BLaER1 (cell line): ENCODE results near the gene CCL11.

ENCODE experiments used
- H3K27ac ChIP-seq: shearing (Covaris generic); formaldehyde crosslinking; 2 replicates; pipeline ENCODE4 v1.8.1; 2022
- H3K27me3 ChIP-seq: shearing (Covaris generic); formaldehyde crosslinking; 2 replicates; pipeline ENCODE4 v1.8.1; 2022
- H3K36me3 ChIP-seq: shearing (Covaris generic); formaldehyde crosslinking; 2 replicates; pipeline ENCODE4 v1.8.1; 2022
- H3K4me1 ChIP-seq: shearing (Covaris generic); formaldehyde crosslinking; 2 replicates; pipeline ENCODE4 v1.8.1; 2022
- H3K4me2 ChIP-seq: shearing (Covaris generic); formaldehyde crosslinking; 2 replicates; pipeline ENCODE4 v1.8.1; 2022
- H3K4me3 ChIP-seq: shearing (Covaris generic); formaldehyde crosslinking; 2 replicates; pipeline ENCODE4 v1.8.1; 2022
- H3K9ac ChIP-seq: shearing (Covaris generic); formaldehyde crosslinking; 2 replicates; pipeline ENCODE4 v1.8.1; 2022
- H3K9me3 ChIP-seq: shearing (Covaris generic); formaldehyde crosslinking; 2 replicates; pipeline ENCODE4 v1.8.1; 2022
- H4K20me1 ChIP-seq: shearing (Covaris generic); formaldehyde crosslinking; 2 replicates; pipeline ENCODE4 v1.8.1; 2022
- Cebpa-rat ChIP-seq: shearing (Covaris generic); IDR thresholded peaks from 2 replicates; pipeline ENCODE4 v1.8.1; 2022

The CCL11 gene

DNA sequence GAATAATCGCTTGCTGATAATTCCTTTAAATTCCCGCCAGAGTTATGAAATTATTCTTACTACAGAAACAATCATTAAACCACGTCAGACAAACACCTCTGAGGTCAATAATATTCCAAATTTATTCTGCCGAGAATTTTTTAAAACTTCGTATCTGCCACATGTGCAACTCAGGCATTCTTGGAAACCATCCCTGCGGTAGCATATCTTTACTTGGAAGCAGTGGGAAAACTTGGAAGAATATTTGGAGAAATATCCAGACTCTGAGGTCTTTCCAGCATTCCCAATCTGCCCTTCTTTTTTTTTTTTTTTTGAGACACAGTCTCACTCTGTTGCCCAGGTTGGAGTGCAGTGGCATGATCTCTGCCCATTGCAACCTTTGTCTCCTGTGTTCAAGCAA, 2.0 kb upstream of the CCL11 start:
- no peaks in the 10 kb centered on the region for H3K36me3 ChIP-seq
- H4K20me1 ChIP-seq, result no peaks in the 10 kb centered on the region
- no peak overlapping the region for H3K4me3 ChIP-seq
- no peak overlapping the region for H3K27ac ChIP-seq
- no peak overlapping the region for H3K9ac ChIP-seq
- no peaks in the 10 kb centered on the region for H3K4me1 ChIP-seq
- H3K27me3 ChIP-seq, result no peaks in the 10 kb centered on the region
- no peak for TF ChIP-seq Cebpa-rat
- no peak overlapping the region for H3K4me2 ChIP-seq
- H3K9me3 ChIP-seq, result no peaks in the 10 kb centered on the region

DNA sequence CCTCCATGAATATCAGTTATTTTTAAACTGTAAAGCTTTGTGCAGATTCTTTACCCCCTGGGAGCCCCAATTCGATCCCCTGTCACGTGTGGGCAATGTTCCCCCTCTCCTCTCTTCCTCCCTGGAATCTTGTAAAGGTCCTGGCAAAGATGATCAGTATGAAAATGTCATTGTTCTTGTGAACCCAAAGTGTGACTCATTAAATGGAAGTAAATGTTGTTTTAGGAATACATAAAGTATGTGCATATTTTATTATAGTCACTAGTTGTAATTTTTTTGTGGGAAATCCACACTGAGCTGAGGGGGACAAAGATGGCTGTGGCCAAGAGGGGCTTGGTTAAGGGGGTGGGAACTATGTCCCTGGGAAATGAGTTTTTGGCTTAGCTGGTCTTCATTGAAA, 2.3 kb downstream of the CCL11 start:
- H3K4me3 ChIP-seq, result no peak overlapping the region
- no peaks in the 10 kb centered on the region for H4K20me1 ChIP-seq
- H3K9ac ChIP-seq, result no peak overlapping the region
- no peak overlapping the region for H3K4me2 ChIP-seq
- no peaks in the 10 kb centered on the region for H3K27me3 ChIP-seq
- no peak for TF ChIP-seq Cebpa-rat
- H3K36me3 ChIP-seq, result no peaks in the 10 kb centered on the region
- H3K27ac ChIP-seq, result no peak overlapping the region
- no peaks in the 10 kb centered on the region for H3K4me1 ChIP-seq
- no peaks in the 10 kb centered on the region for H3K9me3 ChIP-seq

DNA sequence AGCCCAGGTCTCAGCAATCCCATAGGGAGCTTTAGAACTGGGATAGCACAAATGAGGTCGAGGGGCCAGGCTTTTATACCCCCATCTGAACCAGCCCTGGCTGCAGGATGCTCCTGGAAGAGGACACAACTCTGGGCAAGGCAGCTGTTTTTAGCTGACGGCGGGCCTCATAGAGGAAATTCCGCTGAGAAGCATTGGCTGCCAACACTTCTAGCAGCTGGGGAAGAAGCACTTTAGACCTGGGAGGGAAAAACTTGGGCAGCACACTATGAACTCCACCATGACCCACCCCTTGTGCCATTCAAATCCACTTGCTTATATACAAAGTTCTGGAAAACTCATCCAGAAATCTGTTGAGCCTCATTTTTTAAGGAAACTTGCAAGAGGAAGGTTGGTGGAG, 5.0 kb downstream of the CCL11 start:
- Histone ChIP-seq H3K36me3 (no peaks in the 10 kb centered on the region), H3K27ac (no peak overlapping the region), H3K4me2 (no peak overlapping the region), H3K4me1 (no peaks in the 10 kb centered on the region), H3K9me3 (no peaks in the 10 kb centered on the region), H4K20me1 (no peaks in the 10 kb centered on the region), H3K27me3 (no peaks in the 10 kb centered on the region), H3K9ac (no peak overlapping the region), H3K4me3 (no peak overlapping the region)
- TF ChIP-seq Cebpa-rat, result no peak

DNA sequence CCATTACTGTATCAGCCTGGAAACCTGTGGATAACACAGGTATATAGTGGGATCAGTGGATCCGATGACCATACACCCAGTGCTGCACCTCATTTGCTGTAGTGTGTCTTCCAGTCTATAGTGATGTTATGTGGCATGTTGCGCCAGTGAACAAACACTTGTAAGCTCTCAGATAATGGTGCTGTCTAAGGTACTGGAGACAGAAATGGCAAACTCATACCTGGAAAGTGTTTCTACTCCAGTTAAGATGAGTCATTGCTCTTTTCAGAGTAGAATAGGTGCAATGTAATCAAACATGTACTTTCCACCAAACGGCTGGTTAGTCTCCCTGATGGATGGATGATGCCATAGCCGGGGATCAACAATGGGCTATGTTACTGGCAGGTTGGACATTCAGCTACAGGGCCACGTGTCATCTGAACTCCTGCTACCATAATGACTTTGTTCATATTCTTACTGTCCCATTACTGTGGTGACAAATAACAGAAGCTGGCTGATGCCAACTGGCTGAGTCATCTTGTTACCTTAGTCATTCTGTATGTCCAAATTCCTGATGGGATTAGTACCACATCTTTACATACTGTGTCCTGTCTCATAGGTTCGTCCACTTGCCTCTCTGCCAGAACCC, 6.3 kb downstream of the CCL11 start:
- no peaks in the 10 kb centered on the region for H3K9me3 ChIP-seq
- TF ChIP-seq Cebpa-rat, result no peak
- no peak overlapping the region for H3K27ac ChIP-seq
- H3K4me2 ChIP-seq, result no peak overlapping the region
- no peaks in the 10 kb centered on the region for H3K27me3 ChIP-seq
- no peaks in the 10 kb centered on the region for H4K20me1 ChIP-seq
- no peaks in the 10 kb centered on the region for H3K36me3 ChIP-seq
- H3K4me3 ChIP-seq, result no peak overlapping the region
- no peaks in the 10 kb centered on the region for H3K4me1 ChIP-seq
- H3K9ac ChIP-seq, result no peak overlapping the region

DNA sequence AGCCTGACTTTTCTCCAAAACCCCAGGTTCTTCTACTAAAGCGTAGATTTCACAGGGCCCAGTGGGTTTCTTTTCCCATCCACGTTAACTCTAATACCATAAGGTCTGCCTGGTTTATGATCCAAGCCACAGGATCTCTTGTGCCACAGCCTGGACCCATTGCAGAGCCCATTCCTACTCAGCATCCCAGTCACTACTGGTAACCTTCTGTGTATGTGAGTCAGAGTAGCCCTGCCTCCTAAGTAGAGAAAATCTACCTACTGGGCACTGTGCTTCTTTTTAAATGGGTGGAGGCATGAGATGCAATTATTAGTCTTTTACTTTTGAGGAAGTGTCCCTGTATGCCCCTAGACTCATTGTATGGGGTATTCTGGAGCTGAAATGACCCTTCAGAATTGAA, 13.5 kb downstream of the CCL11 start:
- H4K20me1 ChIP-seq, result no peaks in the 10 kb centered on the region
- H3K4me2 ChIP-seq, result no peak overlapping the region
- no peak overlapping the region for H3K27ac ChIP-seq
- no peak overlapping the region for H3K9ac ChIP-seq
- no peaks in the 10 kb centered on the region for H3K27me3 ChIP-seq
- no peaks in the 10 kb centered on the region for H3K9me3 ChIP-seq
- H3K36me3 ChIP-seq, result no peaks in the 10 kb centered on the region
- H3K4me3 ChIP-seq, result no peak overlapping the region
- TF ChIP-seq Cebpa-rat, result no peak
- H3K4me1 ChIP-seq, result peaks cover 4% of the 10 kb centered on the region; the same call in 1 of the 2 replicates

DNA sequence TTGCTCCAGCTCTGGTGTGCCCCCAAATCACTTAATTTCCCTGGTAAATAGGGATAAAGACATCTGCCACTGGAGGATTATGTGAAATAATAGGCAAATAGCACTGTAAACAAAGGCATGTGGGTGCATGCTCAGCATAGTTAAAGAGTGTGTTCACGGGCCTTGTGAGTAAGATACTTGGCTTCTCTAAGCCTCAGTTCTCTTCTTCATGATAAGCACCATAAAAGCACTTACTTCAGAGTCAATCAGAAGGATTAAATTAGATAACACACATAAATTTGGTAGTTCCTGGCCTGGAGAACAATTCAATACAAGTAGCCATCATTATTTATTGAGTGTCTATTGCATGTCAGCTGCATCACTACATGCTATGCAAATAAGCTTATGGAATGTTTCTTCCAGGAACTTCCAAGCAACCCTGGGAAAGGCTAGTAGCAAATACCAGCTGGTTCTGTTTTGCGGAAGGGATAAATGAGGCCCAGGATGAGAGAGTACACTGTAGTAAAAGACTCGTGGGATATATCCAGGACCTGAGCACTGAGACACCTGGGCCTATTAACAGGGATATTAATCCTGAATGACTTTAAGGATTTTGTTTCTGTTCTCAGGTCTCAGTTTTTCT, 14.5 kb downstream of the CCL11 start:
- Histone ChIP-seq H3K4me3 (no peak overlapping the region), H3K9ac (no peak overlapping the region), H3K4me1 (peaks cover 4% of the 10 kb centered on the region; the same call in 1 of the 2 replicates), H3K27me3 (no peaks in the 10 kb centered on the region), H4K20me1 (no peaks in the 10 kb centered on the region), H3K9me3 (no peaks in the 10 kb centered on the region), H3K36me3 (no peaks in the 10 kb centered on the region), H3K4me2 (no peak overlapping the region), H3K27ac (no peak overlapping the region)
- TF ChIP-seq Cebpa-rat, result no peak

DNA sequence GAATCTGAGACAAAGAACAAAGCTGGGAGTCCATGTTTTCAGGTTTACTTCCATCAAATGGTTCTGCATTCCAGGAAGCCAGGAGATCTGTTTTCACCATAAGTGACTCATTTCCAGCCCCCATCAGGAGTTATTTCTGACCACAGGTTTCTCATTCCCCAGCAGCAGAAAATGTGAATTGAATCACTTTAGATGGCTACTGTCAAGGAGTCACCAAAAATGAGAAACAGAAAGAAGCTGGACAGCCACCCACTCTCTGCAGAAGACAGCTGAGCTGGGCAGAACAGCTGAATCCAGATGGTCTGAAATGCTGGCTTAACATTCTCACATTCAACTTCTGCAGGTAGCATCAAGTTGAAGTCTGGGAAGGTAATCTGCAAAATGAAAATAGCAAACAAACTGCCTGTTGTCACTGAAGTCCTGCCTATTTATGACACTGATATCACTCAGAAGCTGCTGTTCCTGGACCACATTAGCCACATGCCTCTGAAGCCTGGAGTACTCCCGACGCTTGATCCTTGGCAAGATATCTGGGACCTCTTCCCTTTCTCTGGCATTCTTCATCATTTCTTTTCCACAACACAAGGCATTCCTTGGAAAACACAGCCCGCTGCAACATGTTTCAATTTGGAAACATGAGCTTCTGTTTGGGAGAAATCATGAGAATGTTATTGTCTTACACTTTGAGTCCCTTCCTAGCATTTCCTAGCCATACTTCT, 15.3 kb downstream of the CCL11 start:
- no peak overlapping the region for H3K4me3 ChIP-seq
- no peaks in the 10 kb centered on the region for H3K9me3 ChIP-seq
- H3K27ac ChIP-seq, result no peak overlapping the region
- H3K4me1 ChIP-seq, result peaks cover 4% of the 10 kb centered on the region; the same call in 1 of the 2 replicates
- no peaks in the 10 kb centered on the region for H3K36me3 ChIP-seq
- no peak overlapping the region for H3K4me2 ChIP-seq
- TF ChIP-seq Cebpa-rat, result no peak
- H3K9ac ChIP-seq, result no peak overlapping the region
- H3K27me3 ChIP-seq, result no peaks in the 10 kb centered on the region
- no peaks in the 10 kb centered on the region for H4K20me1 ChIP-seq

DNA sequence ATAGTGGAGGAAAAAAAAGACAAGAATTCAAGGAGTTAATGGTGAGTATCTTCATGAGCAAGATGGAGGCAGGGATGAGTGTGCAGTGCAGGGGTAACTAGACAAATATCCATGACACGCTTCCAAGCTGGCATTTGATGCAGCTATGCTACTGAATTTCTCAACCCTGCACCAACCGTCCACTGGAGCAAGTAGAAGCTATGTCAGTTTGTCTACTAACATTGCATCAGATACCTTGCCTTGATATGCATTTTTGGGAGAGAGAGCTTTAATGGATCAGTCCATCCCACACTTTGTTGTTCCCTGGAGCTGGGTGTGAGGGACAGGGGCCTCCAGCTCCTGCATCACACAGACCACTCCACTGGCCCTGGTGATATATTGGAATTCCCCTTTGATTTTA, 16.4 kb downstream of the CCL11 start:
- no peaks in the 10 kb centered on the region for H3K27me3 ChIP-seq
- no peak for TF ChIP-seq Cebpa-rat
- no peak overlapping the region for H3K27ac ChIP-seq

DNA sequence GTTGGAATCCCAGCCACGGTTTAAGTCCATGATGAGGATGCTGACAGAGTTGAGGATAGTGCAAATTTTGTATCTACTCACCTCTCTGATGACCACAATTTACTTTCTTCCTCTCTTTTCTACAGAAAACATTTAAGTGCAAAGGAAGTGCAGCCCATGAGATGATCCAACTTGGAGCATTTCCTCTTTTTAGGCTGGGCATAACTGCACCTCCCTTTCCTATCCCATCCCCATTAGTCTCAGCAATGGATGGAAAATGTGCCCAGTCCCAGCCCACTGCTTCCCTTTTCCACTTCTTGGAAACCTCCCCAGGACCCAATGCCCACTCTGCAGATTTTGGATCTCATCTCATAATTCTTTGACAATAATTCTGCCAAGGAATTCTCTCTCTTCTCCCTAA, 17.1 kb downstream of the CCL11 start:
- H3K27ac ChIP-seq, result no peak overlapping the region
- no peaks in the 10 kb centered on the region for H3K36me3 ChIP-seq
- no peak overlapping the region for H3K9ac ChIP-seq
- no peaks in the 10 kb centered on the region for H3K27me3 ChIP-seq
- H3K4me1 ChIP-seq, result peaks cover 4% of the 10 kb centered on the region; the same call in 1 of the 2 replicates
- no peak overlapping the region for H3K4me2 ChIP-seq
- H4K20me1 ChIP-seq, result no peaks in the 10 kb centered on the region
- no peaks in the 10 kb centered on the region for H3K9me3 ChIP-seq
- no peak overlapping the region for H3K4me3 ChIP-seq
- TF ChIP-seq Cebpa-rat, result no peak

More for the DNA sequence above, 16.4 kb downstream of the CCL11 start:
- Histone ChIP-seq H3K4me1 (peaks cover 4% of the 10 kb centered on the region; the same call in 1 of the 2 replicates), H3K9ac (no peak overlapping the region), H3K4me3 (no peak overlapping the region), H3K9me3 (no peaks in the 10 kb centered on the region), H4K20me1 (no peaks in the 10 kb centered on the region), H3K36me3 (no peaks in the 10 kb centered on the region), H3K4me2 (no peak overlapping the region)

DNA sequence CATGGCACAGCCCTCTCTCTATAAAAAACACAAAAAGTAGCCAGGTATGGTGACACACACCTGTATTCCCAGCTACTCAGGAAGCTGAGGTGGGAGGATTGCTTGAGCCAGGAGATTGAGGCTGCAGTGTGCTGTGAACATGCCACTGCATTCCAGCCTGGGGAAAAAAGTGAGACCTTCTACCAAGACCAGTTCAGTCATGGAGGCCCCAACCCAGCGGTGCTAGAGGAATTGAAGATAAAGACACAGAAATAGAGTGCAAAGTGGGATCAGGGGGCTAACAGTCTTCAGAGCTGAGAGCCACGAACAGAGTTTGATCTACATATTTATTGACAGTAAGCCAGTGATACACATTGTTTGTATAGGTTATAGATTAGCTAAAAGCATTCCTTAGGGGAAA, 18.1 kb downstream of the CCL11 start:
- no peak for TF ChIP-seq Cebpa-rat
- H3K9ac ChIP-seq, result no peak overlapping the region
- no peaks in the 10 kb centered on the region for H3K27me3 ChIP-seq
- H3K4me1 ChIP-seq, result peaks cover 4% of the 10 kb centered on the region; the same call in 1 of the 2 replicates
- H3K4me2 ChIP-seq, result no peak overlapping the region
- H4K20me1 ChIP-seq, result no peaks in the 10 kb centered on the region
- H3K27ac ChIP-seq, result no peak overlapping the region
- no peaks in the 10 kb centered on the region for H3K36me3 ChIP-seq
- H3K4me3 ChIP-seq, result no peak overlapping the region
- H3K9me3 ChIP-seq, result no peaks in the 10 kb centered on the region
